RWPE2 (cell line): ENCODE data around the gene HPS3.

ENCODE experiments used
- ATAC-seq: fragments of 200-7000 bp; cut with Tn5 transposase; 3 replicates; pipeline ENCODE4 v1.9.1; 2021; ENCODE audit warnings: low read depth
- DNase-seq: peaks from one replicate; pipeline ENCODE4 v3.0.0-alpha.2; 2020; ENCODE audit warnings: low spot score
- H3K27ac ChIP-seq: fragments of 450-650 bp; 2 replicates; pipeline ENCODE4 v1.5.1; 2017; ENCODE audit warnings: mild to moderate bottlenecking; ENCODE audit not compliant: poor library complexity, severe bottlenecking
- H3K27me3 ChIP-seq: fragments of 250-450 bp; sonication (Bioruptor Pico); 2 replicates; pipeline ENCODE4 v1.5.1; 2021; ENCODE audit warnings: mild to moderate bottlenecking, moderate library complexity; ENCODE audit not compliant: insufficient read depth, poor library complexity, severe bottlenecking
- H3K36me3 ChIP-seq: fragments of 250-450 bp; sonication (Bioruptor Pico); 2 replicates; pipeline ENCODE4 v1.5.1; 2020; ENCODE audit warnings: low read depth, mild to moderate bottlenecking, moderate library complexity
- H3K4me1 ChIP-seq: fragments of 250-450 bp; sonication (Bioruptor Pico); 2 replicates; pipeline ENCODE4 v1.5.1; 2021; ENCODE audit warnings: mild to moderate bottlenecking, moderate library complexity; ENCODE audit not compliant: insufficient read depth, poor library complexity, severe bottlenecking
- H3K4me3 ChIP-seq: fragments of 250-450 bp; sonication (Bioruptor Pico); 2 replicates; pipeline ENCODE4 v1.5.1; 2021; ENCODE audit warnings: mild to moderate bottlenecking, moderate library complexity; ENCODE audit not compliant: severe bottlenecking
- H3K9me3 ChIP-seq: fragments of 250-450 bp; sonication (Bioruptor Pico); 2 replicates; pipeline ENCODE4 v1.5.1; 2021; ENCODE audit warnings: mild to moderate bottlenecking, moderate library complexity; ENCODE audit not compliant: severe bottlenecking
- CTCF ChIP-seq: fragments of 450-650 bp; IDR thresholded peaks from one replicate; pipeline ENCODE4 v1.5.1; 2017; ENCODE audit warnings: mild to moderate bottlenecking, moderate library complexity; ENCODE audit not compliant: poor library complexity, severe bottlenecking

The HPS3 gene

DNA sequence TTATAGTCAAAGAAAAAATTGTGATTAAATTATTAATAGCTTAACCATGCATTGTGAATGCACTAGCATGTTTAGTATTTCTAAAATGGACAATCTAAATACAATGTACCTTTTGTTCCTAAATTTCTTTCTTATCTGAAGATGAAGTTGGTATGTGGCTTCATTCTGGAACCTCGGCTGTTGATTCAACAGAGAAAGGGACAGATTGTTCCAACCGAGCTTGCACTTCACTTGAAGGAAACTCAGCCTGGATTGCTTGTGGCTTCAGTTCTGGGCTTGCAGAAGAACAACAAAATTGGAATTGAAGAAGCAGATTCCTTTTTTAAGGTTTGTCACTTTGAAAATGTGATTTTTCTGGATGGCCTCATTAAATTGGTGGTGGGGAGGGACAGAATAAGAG, 32.6 kb downstream of the HPS3 start:
- Histone ChIP-seq H3K4me1 (no peaks in the 10 kb centered on the region), H3K27ac (no peak overlapping the region), H3K4me3 (no peak overlapping the region), H3K9me3 (no peaks in the 10 kb centered on the region), H3K27me3 (no peaks in the 10 kb centered on the region), H3K36me3 (peaks cover 49% of the 10 kb centered on the region)
- TF ChIP-seq CTCF: no peak
- no peak for DNase-seq
- ATAC-seq: no peak

- Histone ChIP-seq H3K36me3 (peaks cover 46% of the 10 kb centered on the region), H3K4me1 (no peaks in the 10 kb centered on the region), H3K27me3 (no peaks in the 10 kb centered on the region), H3K9me3 (no peaks in the 10 kb centered on the region), H3K27ac (no peak overlapping the region), H3K4me3 (no peak overlapping the region)
- ATAC-seq: no peak
- no peak for DNase-seq
- TF ChIP-seq CTCF: no peak
Observed at GRCh38 chr3:149163066-149163465, 33.6 kb downstream of the HPS3 start.

GRCh38 chr3:149167898-149168297, 38.5 kb downstream of the HPS3 start:
- H3K4me1 ChIP-seq: no peaks in the 10 kb centered on the region
- TF ChIP-seq CTCF: no peak
- H3K4me3 ChIP-seq: no peak overlapping the region
- H3K27me3 ChIP-seq: no peaks in the 10 kb centered on the region
- peaks cover 41% of the 10 kb centered on the region for H3K36me3 ChIP-seq
- no peak for ATAC-seq
- H3K27ac ChIP-seq: no peak overlapping the region
- DNase-seq: no peak
- H3K9me3 ChIP-seq: no peaks in the 10 kb centered on the region

- DNase-seq (no peak), ATAC-seq (no peak)
- Histone ChIP-seq H3K9me3 (no peaks in the 10 kb centered on the region), H3K36me3 (peaks cover 44% of the 10 kb centered on the region), H3K4me3 (no peak overlapping the region), H3K4me1 (no peaks in the 10 kb centered on the region), H3K27me3 (no peaks in the 10 kb centered on the region), H3K27ac (no peak overlapping the region)
- no peak for TF ChIP-seq CTCF
Observed at GRCh38 chr3:149170672-149171071, 41.2 kb downstream of the HPS3 start.

GRCh38 chr3:149174901-149175300, 45.5 kb downstream of the HPS3 start:
- Histone ChIP-seq H3K9me3 (no peaks in the 10 kb centered on the region), H3K27me3 (no peaks in the 10 kb centered on the region), H3K4me1 (peaks cover 11% of the 10 kb centered on the region), H3K36me3 (peaks cover 19% of the 10 kb centered on the region), H3K27ac (no peak overlapping the region), H3K4me3 (no peak overlapping the region)
- no peak for TF ChIP-seq CTCF
- DNase-seq: no peak
- ATAC-seq: no peak
